GM21390 (cell line): ENCODE data around the gene RRAD.
A peak's percentile ranks its signal among the peaks of the same experiment; 100 is the strongest.
"Not testable (repeated sequence)": the region's sequence is repeated elsewhere in the genome, so short reads cannot be mapped to it uniquely, and the experiment has no call there.

Source experiments
- ATAC-seq: cut with Tn5 transposase; IDR thresholded peaks from one replicate; pipeline ENCODE4 v1.9.1; 2021; ENCODE audit not compliant: unreplicated experiment

Gene RRAD, protein sequence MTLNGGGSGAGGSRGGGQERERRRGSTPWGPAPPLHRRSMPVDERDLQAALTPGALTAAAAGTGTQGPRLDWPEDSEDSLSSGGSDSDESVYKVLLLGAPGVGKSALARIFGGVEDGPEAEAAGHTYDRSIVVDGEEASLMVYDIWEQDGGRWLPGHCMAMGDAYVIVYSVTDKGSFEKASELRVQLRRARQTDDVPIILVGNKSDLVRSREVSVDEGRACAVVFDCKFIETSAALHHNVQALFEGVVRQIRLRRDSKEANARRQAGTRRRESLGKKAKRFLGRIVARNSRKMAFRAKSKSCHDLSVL

GRCh38 chr16:66925322-66925840 lies at the start of gene RRAD:
Gene RRAD, minus strand, starts transcription at chr16:66925535. Its CDS starts 356 bp downstream, at chr16:66925179.
- ATAC-seq, result no peak

DNA sequence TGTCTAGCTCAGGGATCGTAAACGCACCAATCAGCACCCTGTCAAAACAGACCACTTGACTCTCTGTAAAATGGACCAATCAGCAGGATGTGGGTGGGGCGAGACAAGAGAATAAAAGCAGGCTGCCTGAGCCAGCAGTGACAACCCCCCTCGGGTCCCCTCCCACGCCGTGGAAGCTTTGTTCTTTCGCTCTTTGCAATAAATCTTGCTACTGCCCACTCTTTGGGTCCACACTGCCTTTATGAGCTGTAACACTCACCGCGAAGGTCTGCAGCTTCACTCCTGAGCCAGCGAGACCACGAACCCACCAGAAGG lies 49.6 kb upstream of the RRAD start:
- ATAC-seq, result not testable (repeated sequence)

- ATAC-seq, result not testable (repeated sequence)
These were observed 49.0 kb upstream of the RRAD start for GRCh38 chr16:66974156-66974931.

DNA sequence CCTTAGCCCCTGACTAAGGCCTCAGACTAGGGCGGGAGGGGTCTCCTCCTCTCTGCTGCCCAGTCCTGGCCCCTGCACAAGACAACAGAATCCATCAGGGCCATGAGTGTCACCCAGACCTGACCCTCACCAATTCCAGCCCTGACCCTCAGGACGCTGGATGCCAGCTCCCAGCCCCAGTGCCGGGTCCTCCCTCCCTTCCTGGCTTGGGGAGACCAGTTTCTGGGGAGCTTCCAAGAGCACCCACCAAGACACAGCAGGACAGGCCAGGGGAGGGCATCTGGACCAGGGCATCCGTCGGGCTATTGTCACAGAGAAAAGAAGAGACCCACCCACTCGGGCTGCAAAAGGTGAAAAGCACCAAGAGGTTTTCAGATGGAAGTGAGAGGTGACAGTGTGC lies 48.4 kb upstream of the RRAD start:
- no peak for ATAC-seq

DNA sequence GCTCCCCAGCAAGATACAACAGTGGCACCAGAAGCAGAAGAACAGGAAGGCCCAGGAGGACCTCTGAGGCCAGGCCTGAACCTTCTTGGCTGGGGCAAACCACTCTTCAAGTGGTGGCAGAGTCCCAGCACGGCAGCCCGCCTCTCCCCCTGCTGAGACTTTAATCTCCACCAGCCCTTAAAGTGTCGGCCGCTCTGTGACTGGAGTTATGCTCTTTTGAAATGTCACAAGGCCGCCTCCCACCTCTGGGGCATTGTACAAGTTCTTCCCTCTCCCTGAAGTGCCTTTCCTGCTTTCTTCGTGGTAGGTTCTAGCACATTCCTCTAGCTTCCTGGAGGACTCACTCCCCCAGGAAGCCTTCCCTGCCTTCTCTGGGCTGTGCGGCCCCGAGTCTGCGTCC lies 47.6 kb upstream of the RRAD start:
- no peak for ATAC-seq

DNA sequence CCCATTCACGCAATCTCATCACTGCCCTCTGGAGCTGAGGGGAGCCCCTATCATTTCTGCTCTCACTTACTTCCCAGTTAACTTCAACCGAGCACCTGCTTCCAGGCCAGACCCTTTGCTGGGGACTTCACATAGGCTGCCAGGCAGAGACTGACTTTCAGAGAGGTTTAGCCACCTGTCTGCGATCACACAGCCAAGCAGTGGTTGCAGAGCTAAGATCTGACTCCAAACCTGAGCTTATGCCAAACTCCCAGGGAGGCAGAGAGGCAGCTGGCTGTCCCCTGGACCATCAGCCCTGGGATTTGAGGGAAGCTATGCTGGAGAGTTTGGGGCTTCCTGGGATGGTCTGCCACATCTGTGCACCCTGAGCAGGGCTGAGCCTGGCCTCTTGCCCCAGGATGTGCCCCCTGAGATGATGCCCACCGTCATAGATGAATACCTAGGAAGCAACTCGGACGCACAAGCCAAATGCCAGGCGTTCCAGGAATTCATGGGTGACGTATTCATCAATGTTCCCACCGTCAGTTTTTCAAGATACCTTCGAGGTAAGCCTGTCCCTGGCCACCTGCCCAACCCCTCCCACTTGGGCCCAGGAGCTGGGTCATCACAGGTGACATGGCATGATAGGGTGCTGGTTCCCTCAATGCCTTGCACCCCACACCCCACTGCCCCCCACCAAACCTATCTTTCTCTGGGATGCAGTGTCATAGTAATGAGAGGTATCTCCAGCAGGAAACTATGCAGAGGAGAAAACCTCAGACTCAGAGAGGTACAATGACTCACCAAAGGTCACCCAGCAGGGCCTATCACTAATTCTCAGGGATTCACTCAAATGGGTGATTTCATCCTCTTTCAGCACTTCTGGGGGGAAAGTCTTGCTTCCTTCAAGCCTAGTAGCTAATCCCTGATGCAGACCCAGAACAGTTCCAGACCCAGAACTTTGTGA lies 45.7 kb upstream of the RRAD start:
- no peak for ATAC-seq

DNA sequence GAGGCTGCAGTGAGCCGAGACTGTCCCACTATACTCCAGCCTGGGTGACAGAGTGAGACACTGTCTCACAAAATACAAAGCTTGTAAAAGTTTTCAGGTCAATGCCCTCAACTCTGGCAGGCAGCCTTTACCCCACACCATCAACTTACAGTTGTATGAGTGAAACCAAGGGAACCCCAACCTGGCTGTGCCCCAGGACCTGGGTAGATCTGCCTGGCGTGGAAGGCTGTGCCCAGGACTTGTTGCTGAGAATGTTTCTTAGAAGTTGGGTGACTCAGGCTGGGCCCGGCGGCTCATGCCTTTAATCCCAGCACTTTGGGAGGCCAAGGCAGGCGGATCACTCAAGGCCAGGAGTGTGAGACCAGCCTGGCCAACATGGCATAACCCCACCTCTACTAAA lies 43.5 kb upstream of the RRAD start:
- no peak for ATAC-seq

GRCh38 chr16:66964049-66964448 lies 38.7 kb upstream of the RRAD start:
- ATAC-seq, result no peak

GRCh38 chr16:66961914-66962313 lies 36.6 kb upstream of the RRAD start:
- no peak for ATAC-seq

DNA sequence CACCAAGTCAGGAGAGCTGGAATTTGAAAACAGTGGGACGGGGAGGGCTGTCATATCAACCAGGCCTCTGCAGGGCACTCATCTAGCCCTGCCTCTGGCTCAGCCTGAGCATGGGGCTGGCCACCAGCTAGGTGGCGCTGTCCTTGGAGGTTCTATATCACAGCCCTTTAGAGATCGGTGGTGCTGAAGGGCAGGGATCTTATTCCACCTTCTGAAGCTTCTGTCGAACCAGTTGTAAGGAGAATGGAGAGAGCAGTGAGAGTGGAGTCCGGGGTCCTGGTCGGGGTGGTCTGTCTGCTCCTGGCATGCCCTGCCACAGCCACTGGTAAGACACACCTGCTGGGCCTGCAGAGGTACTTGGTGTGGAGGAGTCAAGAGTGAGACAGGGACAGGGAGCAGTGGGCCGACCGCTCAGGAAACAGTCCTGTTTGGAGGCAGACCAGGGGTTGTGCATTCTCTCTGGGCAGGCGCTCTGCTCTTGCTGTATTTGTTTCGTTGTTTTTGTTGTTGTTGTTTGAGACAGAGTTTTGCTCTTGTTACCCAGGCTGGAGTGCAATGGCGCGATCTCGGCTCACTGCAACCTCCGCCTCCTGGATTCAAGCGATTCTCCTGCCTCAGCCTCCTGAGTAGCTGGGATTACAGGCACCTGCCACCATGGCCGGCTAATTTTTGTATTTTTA lies 35.9 kb upstream of the RRAD start, which contains the start of gene CES3:
Gene CES3 (plus strand): TSS at position 202 of the 680 bp plus-strand sequence. CDS start 42 bp downstream, at position 244.
- ATAC-seq, result peak; percentile 63

DNA sequence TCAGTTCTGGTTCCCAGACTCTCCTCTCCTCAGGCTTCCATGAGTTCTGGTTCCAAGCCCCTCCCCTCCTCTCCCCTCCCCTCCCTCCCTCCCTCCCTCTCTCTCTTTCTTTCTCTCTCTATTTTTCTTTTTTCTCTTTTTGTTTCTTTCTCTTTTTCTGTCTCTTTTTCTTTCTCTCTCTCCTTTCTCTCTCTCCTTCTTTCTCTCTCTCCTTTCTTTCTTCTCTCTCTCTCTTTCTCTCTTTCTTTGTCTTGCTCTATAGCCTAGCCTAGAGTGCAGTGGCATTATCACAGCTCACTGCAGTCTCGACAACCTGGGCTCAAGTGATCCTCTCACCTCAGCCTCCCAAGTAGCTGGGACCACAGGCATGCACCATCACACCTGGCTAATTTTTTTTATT lies 34.9 kb upstream of the RRAD start:
- no peak for ATAC-seq

GRCh38 chr16:66959704-66960161 lies 34.4 kb upstream of the RRAD start:
- ATAC-seq, result no peak

DNA sequence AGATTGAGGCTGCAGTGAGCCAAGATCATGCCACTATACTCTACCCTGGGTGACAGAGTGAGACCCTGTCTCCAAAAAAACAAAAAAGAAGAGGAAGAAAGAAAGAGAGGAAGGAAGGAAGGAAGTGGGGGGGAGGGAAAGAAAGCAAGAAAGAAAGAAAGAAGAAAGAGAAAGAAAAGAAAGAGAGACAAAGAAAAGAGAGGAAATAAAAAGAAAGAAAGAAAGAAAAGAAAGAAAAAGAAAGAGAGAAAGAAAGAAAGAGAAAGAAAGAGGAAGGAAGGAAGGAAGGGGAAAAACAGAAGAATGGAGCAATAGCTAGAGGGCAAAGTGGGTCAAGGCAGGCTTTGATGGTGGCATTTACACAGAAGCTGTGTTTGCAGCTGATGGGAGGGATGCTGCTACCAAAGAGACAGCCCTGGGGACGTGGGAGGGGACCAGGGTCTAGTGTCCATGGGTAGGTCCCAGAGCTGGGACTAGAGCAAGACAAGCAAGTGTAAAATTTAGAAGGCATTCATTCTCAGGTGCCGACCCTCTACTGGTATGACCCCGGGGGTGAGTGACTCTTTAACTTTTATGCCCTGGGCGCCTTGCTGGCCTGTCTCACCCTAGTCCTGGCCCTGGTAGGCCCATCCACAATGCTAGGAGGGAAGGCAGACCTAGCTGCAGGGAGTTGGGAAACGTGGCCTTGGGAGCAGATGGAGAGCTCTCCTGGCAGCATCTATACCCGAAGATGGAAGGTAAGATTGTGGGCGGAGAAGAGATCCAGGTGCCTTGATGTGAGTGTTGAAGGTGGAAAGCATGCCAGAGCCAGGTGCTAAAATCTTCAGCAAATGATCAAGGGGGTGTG lies 33.7 kb upstream of the RRAD start:
- no peak for ATAC-seq

GRCh38 chr16:66956154-66956457 lies 30.8 kb upstream of the RRAD start:
- ATAC-seq, result not testable (repeated sequence)

DNA sequence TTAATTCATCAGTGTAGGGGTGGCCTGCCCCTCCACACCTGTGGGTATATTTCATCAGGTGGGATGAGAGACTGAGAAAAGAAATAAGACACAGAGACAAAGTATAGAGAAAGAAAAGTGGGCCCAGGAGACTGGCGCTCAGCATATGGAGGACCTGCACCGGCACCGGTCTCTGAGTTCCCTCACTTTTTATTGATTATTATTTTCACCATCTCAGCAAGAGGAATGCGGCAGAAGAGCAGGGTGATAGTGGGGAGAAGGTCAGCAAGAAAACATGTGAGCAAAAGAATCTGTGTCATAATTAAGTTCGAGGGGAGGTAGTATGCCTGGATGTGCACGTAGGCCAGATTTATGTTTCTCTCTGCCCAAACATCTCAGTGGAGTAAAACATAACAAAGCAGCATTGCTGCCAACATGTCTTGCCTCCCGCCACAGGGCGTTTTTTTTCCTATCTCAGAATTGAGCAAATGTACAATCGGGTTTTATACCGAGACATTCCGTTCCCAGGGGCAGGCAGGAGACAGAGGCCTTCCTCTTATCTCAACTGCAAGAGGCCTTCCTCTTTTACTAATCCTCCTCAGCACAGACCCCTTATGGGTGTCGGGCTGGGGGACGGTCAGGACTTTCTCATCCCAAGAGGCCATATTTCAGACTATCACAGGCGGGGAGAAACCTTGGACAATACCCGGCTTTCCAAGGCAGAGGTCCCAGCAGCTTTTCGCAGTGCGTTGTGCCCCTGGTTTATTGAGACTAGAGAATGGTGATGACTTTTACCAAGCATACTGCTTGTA lies 30.2 kb upstream of the RRAD start:
- ATAC-seq, result not testable (repeated sequence)

DNA sequence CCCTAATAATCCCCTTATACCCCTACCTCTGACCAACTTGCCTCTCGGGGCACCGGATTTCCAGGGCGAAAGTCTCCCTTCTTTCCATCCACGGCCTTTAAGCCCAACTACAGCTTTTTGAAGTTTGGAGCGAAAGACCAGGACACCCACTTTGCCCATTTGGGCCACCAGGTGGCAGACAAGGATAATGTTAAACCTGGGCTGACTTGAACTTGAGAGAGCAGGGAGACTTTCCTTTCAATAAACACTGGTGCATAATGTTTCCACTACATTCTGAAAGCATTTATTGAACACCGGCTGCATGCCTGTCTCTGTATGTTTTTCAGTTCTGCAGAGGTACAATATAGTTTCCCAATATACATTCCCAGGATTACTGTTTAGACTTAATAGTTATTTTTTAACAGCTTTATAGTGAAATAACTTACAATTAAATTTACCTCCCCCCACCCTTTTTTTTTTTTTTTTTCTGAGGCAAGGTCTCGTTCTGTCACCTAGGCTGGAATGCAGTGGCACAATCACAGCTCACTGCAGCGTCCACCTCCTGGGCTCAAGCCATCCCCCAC lies 28.8 kb upstream of the RRAD start:
- no peak for ATAC-seq

GRCh38 chr16:66953462-66954096 lies 28.2 kb upstream of the RRAD start:
- no peak for ATAC-seq
